GM20000 (cell line): ENCODE results near the gene ECSIT.
"Not testable (repeated sequence)": the region's sequence is repeated elsewhere in the genome, so short reads cannot be mapped to it uniquely, and the experiment has no call there.

Experiments used
- DNase-seq: peaks from one replicate; pipeline ENCODE4 v3.0.0; 2012; ENCODE audit warnings: low spot score
- TF ChIP-seq, protein P1 (sequence below): IDR thresholded peaks from 2 replicates; pipeline ENCODE4 v1.5.1; 2012; ENCODE audit warnings: mild to moderate bottlenecking, control low read depth; ENCODE audit errors: extremely low read depth, missing control alignments

Gene ECSIT

DNA sequence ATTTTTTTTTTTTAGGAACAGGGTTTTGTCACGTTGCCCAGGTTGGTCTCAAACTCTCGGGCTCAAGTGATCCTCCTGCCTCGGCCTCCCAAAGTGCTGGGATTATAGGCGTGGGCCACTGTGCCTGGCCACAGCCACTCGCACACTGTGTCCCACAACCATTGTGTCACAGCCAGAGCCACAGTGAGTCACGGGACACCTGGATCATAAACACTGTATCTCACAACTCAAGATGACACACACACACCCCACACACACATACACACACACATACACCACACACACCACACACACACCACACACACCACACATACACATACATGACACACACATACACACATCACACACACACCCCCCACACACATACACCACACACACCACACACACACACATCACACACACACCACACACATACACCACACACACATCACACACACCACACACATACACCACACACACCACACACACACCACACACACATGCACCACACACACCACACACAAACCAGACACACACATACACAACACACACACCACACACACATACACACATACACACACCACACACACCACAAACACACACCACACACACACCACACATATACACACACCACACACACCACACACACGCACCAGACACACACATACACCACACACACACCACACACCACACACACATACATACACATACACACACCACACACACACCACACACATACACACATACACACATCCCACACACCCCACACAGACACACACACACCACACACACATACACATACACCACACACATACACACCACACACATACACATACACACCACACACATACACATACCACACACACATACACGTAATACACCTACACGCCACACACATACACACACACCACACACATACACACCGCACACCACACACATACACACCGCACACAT lies 64.3 kb downstream of the ECSIT start:
- TF ChIP-seq, protein P1, sequence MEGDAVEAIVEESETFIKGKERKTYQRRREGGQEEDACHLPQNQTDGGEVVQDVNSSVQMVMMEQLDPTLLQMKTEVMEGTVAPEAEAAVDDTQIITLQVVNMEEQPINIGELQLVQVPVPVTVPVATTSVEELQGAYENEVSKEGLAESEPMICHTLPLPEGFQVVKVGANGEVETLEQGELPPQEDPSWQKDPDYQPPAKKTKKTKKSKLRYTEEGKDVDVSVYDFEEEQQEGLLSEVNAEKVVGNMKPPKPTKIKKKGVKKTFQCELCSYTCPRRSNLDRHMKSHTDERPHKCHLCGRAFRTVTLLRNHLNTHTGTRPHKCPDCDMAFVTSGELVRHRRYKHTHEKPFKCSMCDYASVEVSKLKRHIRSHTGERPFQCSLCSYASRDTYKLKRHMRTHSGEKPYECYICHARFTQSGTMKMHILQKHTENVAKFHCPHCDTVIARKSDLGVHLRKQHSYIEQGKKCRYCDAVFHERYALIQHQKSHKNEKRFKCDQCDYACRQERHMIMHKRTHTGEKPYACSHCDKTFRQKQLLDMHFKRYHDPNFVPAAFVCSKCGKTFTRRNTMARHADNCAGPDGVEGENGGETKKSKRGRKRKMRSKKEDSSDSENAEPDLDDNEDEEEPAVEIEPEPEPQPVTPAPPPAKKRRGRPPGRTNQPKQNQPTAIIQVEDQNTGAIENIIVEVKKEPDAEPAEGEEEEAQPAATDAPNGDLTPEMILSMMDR, result no peak
- no peak for DNase-seq

DNA sequence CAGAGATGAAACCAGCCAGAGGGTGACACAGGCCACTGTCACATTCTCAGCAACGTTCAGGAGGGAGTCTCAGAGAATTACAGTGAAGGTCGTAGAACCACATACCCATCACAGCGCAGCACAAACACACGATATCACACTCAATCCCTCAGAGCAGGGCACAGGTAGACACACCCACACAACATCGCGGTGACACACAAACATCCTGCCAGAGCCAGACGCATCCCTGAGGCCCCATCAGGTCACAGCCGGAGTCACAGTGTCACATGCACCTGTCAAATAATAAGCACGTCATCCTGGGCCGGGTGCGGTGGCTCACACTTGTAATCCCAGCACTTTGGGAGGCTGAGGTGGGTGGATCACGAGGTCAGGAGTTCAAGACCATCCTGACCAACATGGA lies 65.5 kb downstream of the ECSIT start:
- no peak for DNase-seq
- TF ChIP-seq, protein P1, result no peak

DNA sequence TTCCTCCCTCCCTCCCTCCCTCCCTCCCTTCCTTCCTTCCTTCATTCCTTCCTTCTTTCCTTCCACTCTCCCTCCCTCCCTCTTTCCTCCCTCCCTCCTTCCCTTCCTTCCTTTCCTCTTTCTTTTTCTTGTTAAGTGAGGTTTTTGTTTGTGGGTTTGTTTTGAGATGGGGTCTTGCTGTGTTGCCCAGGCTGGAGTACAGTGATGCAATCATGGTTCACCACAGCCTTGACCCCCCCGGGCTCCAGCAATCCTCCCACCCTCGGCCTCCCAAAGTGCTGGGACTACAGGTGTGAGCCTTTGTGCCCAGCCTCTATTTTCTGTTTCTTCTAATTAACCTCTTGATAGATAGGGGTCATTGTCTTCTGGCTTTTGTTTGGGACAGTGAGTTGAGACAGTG lies 67.5 kb downstream of the ECSIT start:
- no peak for DNase-seq
- TF ChIP-seq, protein P1, result no peak

GRCh38 chr19:11460207-11460606 lies 68.7 kb downstream of the ECSIT start:
- TF ChIP-seq, protein P1, result no peak
- DNase-seq, result peak; percentile 42

DNA sequence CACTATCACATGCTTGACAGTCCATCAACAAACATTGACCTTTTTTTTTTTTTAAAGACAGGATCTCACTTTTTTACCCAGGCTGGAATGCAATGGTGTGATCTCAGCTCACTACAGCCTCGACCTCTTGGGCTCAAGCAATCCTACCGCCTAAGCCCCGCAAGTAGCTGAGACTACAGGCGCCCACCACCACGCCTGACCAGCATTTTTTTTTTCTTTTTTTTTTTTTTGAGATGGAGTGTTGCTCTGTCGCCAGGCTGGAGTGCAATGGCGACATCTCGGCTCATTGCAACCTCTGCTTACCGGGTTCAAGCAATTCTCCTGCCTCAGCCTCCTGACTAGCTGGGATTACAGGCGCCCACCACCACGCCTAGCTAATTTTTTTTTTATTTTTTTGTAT lies 70.0 kb downstream of the ECSIT start:
- not testable (repeated sequence) for DNase-seq

DNA sequence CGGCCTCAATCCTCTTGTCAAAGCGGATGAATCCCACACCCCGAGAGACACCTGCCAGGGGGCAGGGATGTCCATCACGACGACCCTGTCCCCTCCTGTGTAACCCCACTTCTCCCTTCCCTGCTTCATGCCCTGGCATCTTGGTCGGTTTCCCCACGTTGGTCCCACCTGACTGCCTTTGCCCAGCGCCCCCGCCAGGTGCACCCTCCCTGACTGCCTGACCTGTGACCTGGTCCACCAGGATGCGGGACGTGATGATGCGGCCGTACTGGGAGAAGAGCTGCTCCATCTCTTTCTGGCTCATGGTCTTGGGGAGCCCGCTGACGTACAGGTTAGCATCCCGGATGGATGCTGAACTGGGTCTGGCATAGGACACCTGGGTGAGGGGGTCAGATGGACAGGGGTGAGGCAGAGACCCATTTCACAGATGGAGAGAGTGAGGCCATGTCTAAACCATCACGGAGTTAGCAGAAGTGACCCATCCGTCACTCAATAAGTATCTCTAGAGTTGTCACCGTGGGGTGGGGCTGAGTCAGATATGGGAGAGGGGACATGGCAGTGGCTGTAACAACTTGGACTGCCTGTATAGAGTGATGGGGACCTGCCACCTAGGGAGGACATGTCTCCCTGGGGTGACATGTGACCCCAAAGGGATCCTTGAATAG lies 70.6 kb downstream of the ECSIT start:
- TF ChIP-seq, protein P1, result no peak
- peak; percentile 12 for DNase-seq

DNA sequence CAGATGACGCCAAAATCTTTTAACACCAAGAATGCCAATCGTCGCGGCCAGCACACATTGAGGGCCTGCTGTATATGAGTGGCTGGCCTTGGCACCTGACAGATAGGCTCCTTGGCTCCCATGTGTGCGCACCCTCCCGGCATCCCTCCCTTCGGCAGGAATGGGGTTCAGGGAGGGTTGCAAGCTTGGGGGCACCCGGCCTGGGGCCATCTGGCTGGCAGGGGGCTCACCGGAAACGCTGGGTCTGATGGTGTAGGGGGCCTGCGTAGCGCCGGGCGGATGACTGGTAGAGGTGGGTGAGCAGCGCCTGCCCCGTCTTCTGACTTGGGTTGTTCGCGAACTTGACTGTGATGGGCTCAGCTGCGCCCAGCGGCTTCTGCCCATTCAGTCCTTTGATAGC lies 71.1 kb downstream of the ECSIT start:
- no peak for DNase-seq
- TF ChIP-seq, protein P1, result no peak
